HEK293T (cell line): Measurements from ENCODE around the gene LENG8.

ENCODE experiments used
- ARNT ChIP-seq: fragments of 450-650 bp; IDR thresholded peaks from 2 replicates; pipeline ENCODE4 v1.6.1; 2017; ENCODE audit warnings: mild to moderate bottlenecking
- FOXA1 ChIP-seq: fragments of 450-650 bp; IDR thresholded peaks from 2 replicates; pipeline ENCODE4 v1.6.1; 2016; ENCODE audit warnings: mild to moderate bottlenecking
- FOXK2 ChIP-seq: fragments of 450-650 bp; IDR thresholded peaks from 2 replicates; pipeline ENCODE4 v1.6.1; 2016; ENCODE audit warnings: mild to moderate bottlenecking
- FOXM1 ChIP-seq: fragments of 450-650 bp; IDR thresholded peaks from 2 replicates; pipeline ENCODE4 v1.6.1; 2017; ENCODE audit warnings: mild to moderate bottlenecking, borderline replicate concordance
- L3MBTL2 ChIP-seq: fragments of 450-650 bp; conservative IDR thresholded peaks from 2 replicates; pipeline ENCODE4 v1.6.1; 2016; ENCODE audit warnings: mild to moderate bottlenecking
- NFRKB ChIP-seq: fragments of 450-650 bp; IDR thresholded peaks from 2 replicates; pipeline ENCODE4 v1.6.1; 2016; ENCODE audit warnings: mild to moderate bottlenecking, moderate library complexity
- SP1 ChIP-seq: fragments of 450-650 bp; IDR thresholded peaks from 2 replicates; pipeline ENCODE4 v1.6.1; 2017
- ZNF384 ChIP-seq: fragments of 450-650 bp; IDR thresholded peaks from 2 replicates; pipeline ENCODE4 v1.6.1; 2016

DNA sequence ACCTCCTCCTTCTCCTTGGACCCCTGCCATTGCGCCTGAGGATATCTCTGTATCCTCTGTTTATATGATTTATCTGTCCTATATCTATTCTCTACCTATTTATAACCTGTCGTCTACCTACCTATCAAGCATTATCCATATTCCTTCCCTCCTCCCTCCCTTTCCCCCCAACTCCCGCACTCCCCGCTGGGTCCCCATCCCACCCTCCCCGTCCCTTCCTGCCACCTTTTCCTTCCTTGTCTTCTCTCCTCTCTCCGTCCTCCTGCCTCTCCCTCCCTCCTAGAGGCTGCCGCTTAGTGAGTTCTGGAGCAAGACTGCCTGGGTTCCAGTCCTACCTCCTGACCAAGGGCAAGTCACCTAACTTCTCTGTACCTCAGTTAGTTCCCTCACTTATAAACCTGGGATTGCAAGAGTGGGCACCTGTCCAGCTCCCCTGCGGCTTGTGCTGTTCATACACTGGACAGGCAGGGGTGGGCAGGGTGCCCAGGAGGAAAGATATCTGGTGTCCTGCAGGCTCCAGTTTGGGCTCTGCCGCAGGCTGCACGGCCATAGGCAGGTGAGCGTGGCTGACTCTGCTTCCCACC lies 17.7 kb upstream of the LENG8 start:
- TF ChIP-seq FOXA1 (no peak), FOXK2 (no peak), L3MBTL2 (no peak), ZNF384 (no peak), SP1 (no peak), NFRKB (no peak), FOXM1 (no peak), ARNT (no peak)
